HUES48 (cell line): ENCODE results near the gene UBE2I.
"Not testable (repeated sequence)": the region's sequence is repeated elsewhere in the genome, so short reads cannot be mapped to it uniquely, and the experiment has no call there.

ENCODE experiments used
- H3K27ac ChIP-seq: one replicate; pipeline ENCODE4 v1.7.0; 2013; ENCODE audit warnings: low read depth, low read length, inconsistent platforms
- H3K27me3 ChIP-seq: 2 replicates; pipeline ENCODE4 v1.6.1; 2013; ENCODE audit warnings: mild to moderate bottlenecking, low read length; ENCODE audit not compliant: control insufficient read depth, insufficient read depth
- H3K36me3 ChIP-seq: 2 replicates; pipeline ENCODE4 v1.6.1; 2013; ENCODE audit warnings: low read length; ENCODE audit not compliant: control insufficient read depth, insufficient read depth
- H3K4me1 ChIP-seq: 2 replicates; pipeline ENCODE4 v1.6.1; 2013; ENCODE audit warnings: mild to moderate bottlenecking, low read length; ENCODE audit not compliant: control insufficient read depth, insufficient read depth
- H3K4me3 ChIP-seq: 2 replicates; pipeline ENCODE4 v1.5.1; 2013; ENCODE audit warnings: mild to moderate bottlenecking, low read depth, low read length
- H3K9ac ChIP-seq: 2 replicates; pipeline ENCODE4 v1.6.1; 2013; ENCODE audit warnings: mild to moderate bottlenecking, low read depth, low read length, moderate library complexity
- H3K9me3 ChIP-seq: 2 replicates; pipeline ENCODE4 v1.6.1; 2013; ENCODE audit warnings: low read length; ENCODE audit not compliant: control insufficient read depth, insufficient read depth

The UBE2I gene

DNA sequence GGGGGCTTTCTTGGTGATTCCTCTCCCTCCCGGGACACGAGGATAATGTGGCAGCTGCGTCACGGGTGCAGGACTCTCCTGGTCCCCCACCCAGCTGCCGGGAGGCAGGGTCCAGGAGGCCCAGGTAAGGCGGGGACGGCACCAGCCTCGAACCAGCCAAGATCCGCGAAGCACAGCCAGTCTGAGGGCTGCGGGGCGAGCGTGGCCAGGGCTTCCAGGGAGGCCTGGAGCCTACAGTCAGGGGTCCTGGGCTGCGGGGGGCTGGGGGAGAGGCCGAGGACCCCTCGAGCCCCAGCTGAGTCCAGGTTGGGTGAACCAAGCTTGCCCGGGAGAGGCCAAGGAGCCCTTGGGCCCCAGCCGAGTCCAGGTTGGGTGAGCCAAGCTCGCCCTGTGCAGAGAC, 43.6 kb upstream of the UBE2I start:
- Histone ChIP-seq H3K9ac (no peak overlapping the region), H3K4me3 (no peak overlapping the region), H3K36me3 (no peaks in the 10 kb centered on the region), H3K27me3 (peaks cover 7% of the 10 kb centered on the region; the same call in 1 of the 2 replicates), H3K27ac (no peak overlapping the region), H3K9me3 (no peaks in the 10 kb centered on the region), H3K4me1 (no peaks in the 10 kb centered on the region)

DNA sequence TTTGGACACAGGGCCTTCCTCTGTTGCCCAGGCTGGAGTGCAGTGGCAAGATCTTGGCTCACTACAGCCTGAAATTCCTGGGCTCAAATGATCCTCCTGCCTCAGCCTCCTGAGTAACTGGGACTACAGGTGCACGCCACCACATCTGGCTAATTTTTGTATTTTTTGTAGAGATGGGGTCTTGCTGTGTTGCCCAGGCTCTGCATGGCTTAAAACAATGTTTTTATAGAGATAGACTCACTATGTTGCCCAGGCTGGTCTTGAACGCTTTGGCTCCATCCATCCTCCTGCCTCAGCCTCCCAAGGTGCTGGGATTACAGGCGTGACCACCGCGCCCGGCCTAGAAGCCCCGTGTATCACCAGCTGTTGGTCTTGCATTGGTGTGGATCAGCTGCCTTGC, 40.0 kb upstream of the UBE2I start:
- H3K9ac ChIP-seq: not testable (repeated sequence)

DNA sequence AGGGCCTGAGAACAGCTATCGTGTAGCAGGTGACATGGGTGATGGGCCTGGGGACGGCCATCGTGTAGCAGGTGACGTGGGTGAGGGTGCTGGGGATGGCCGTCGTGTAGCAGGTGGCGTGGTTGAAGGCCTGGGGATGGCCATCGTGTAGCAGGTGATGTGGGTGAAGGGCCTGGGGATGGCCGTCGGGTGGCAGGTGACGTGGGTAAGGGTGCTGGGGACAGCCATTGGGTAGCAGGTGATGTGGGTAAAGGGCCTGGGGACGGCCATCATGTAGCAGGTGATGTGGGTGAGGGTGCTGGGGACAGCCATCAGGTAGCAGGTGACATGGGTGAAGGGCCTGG, 38.1 kb upstream of the UBE2I start:
- Histone ChIP-seq H3K27me3 (no peaks in the 10 kb centered on the region), H3K36me3 (no peaks in the 10 kb centered on the region), H3K9ac (no peak overlapping the region), H3K4me3 (no peak overlapping the region), H3K4me1 (no peaks in the 10 kb centered on the region), H3K27ac (no peak overlapping the region), H3K9me3 (no peaks in the 10 kb centered on the region)

More for the DNA sequence above, 40.0 kb upstream of the UBE2I start:
- H3K9me3 ChIP-seq, H3K36me3 ChIP-seq, H3K27ac ChIP-seq, H3K4me1 ChIP-seq, H3K27me3 ChIP-seq, H3K4me3 ChIP-seq: not testable (repeated sequence)

DNA sequence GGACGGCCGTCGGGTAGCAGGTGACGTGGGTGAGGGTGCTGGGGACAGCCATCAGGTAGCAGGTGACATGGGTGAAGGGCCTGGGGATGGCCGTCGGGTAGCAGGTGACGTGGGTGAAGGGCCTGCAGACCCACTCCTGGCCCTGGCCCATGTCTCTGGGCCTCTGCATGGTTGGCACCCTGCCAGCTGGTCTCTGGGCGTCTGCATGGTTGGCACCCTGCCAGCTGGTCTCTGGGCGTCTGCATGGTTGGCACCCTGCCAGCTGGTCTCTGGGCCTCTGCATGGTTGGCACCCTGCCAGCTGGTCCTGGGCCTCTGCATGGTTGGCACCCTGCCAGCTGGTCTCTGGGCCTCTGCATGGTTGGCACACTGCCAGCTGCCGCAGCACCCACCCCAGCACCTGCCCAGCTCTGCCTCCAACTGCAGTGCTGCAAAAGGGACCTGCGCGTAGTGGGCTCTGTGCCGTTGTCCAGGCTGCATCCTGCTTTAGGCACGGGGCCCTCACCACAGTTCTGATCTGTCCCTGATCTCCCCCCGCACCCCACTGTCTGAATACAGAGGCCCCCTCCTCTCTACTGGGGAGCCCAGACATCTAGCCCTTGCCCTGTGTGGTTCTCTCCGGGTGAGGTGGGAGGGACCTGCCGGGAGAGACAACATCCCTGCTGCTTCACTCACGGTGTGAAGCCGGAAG, 37.6 kb upstream of the UBE2I start:
- H3K36me3 ChIP-seq, H3K27ac ChIP-seq, H3K9me3 ChIP-seq, H3K27me3 ChIP-seq, H3K4me1 ChIP-seq, H3K9ac ChIP-seq, H3K4me3 ChIP-seq: not testable (repeated sequence)

DNA sequence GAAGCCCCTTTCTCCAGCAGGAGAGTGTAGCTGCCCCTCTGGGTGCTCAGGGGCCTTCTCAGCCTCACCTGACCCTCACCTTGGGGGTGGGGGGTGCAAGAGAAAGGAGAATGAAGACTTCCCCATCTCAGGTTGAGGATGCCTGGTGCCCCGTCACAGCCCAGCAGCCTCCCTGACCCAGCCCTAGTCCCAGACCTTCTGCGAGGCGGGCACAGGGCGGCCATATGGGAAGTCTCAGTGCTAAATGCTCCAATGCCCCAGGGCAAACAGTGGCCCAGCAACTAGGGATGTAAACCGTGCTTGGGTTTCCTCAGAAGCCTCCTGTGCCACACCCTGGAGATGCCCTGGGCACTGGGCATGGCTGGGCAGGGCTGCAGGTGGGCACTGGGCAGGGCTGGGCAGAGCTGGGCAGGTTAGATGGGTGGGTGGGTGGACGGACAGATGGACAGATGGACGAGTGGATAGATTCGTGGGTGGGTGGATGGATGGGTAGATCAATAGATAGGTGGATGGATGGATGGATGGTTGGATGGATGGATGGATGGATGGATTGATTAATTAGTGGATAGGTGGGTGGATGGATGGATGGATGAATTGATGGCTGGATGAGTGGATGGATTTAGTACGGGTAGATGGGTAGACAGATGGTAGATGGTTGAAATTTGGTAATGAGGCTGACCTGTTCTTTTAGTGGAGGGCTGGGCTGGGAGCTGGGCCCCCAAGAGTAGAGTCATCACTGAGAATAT, 36.8 kb upstream of the UBE2I start:
- no peak overlapping the region for H3K4me3 ChIP-seq
- no peaks in the 10 kb centered on the region for H3K27me3 ChIP-seq
- 0 out of 2 replicates have a peak, but pooled peaks cover under 1% of the 10 kb centered on the region for H3K4me1 ChIP-seq
- H3K9ac ChIP-seq: no peak overlapping the region
- no peaks in the 10 kb centered on the region for H3K9me3 ChIP-seq
- H3K27ac ChIP-seq: no peak overlapping the region
- no peaks in the 10 kb centered on the region for H3K36me3 ChIP-seq

DNA sequence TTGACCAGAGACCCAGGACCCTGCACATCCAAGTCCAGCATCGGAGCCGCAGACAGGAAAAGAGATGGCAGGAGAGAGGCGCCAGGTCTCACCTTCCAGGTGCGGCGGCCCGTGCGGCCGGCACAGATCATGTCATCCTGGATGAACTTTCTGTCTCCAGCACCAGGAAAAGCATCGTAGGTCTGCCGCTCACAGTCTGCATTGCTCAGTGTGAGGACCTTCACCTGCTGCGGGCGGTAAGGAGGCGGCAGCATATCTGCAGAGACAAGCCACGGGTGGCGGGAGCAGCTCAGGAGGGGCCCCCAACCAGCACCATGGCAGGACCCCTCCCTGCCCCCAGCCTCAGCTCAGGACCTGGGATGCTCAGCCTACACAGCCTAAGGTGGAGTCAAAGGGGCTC, 35.6 kb upstream of the UBE2I start:
- peaks cover 9% of the 10 kb centered on the region; the same call in 1 of the 2 replicates for H3K4me1 ChIP-seq
- H3K27me3 ChIP-seq: no peaks in the 10 kb centered on the region
- H3K9ac ChIP-seq: no peak overlapping the region
- H3K36me3 ChIP-seq: no peaks in the 10 kb centered on the region
- no peak overlapping the region for H3K4me3 ChIP-seq
- H3K9me3 ChIP-seq: no peaks in the 10 kb centered on the region
- no peak overlapping the region for H3K27ac ChIP-seq

DNA sequence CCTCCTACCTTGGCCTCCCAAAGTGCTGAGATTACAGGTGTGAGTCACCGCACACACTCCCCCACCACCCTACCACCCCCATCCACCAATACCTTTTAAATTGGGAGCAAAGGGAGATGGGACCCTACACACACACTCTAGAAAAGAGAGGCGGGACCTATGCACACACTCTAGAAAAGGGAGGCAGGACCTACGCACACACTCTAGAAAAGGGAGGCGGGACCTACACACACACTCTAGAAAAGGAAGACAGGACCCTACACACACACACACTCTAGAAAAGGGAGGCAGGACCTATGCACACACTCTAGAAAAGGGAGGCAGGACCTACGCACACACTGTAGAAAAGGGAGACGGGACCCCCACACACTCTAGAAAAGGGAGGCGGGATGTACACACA, 34.7 kb upstream of the UBE2I start:
- H3K4me1 ChIP-seq: peaks cover 11% of the 10 kb centered on the region; the same call in 1 of the 2 replicates
- no peak overlapping the region for H3K27ac ChIP-seq
- H3K4me3 ChIP-seq: no peak overlapping the region
- H3K36me3 ChIP-seq: no peaks in the 10 kb centered on the region
- H3K9me3 ChIP-seq: no peaks in the 10 kb centered on the region
- no peak overlapping the region for H3K9ac ChIP-seq
- no peaks in the 10 kb centered on the region for H3K27me3 ChIP-seq

DNA sequence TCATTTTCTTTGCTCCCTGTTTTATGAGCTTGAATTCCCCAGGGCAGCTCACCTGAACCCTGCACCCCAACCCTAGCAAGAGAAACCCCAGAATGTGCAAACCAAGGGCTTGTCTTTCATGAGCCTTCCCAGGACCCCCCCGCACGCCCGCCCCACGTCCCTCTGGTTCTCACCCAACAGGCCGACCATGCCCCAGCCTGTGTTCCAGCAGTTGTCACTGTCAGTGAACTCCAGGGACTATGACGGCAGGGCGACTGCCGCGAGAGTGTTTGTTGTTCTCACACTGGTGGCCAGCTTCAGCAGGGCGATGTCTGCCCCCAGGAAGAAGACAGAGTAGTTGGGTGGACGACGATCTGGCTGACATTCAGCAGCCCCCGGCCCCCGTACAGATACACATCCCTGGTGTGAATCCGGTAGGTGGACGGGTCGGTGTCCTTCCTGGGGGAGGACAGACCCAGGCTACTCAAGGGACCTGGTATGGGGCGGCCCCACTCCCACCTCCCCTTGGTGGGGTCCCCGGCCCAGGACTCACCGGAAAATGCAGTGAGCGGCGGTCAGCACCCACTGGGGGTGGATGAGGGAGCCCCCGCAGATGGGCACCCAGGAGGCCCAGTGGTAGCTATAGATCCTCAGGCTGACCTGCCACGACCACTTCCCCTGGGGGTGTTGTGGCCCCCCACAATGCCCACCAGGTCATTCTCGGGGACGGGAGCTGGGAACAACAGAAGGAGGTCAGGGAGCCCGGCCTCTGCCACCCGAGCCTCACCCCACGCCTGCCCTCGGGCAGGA, 33.5 kb upstream of the UBE2I start:
- Histone ChIP-seq H3K4me1 (peaks cover 11% of the 10 kb centered on the region; the same call in 1 of the 2 replicates), H3K36me3 (no peaks in the 10 kb centered on the region), H3K27me3 (no peaks in the 10 kb centered on the region), H3K4me3 (no peak overlapping the region), H3K9ac (no peak overlapping the region), H3K9me3 (no peaks in the 10 kb centered on the region), H3K27ac (no peak overlapping the region)

DNA sequence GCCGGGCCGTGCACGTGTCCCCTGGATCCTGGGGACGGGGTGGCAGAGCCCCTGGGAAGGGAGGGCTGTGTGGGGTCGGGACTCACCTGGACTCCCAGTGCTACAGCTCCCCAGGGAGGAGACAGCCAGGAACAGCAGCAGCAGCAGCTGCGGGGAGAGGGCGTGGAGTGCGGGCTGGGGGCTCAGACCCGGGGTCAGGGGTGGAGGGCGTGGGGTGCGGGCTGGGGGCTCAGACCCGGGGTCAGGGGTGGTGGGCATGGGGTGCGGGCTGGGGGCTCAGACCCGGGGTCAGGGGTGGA, 32.9 kb upstream of the UBE2I start:
- H3K27ac ChIP-seq: no peak overlapping the region
- H3K27me3 ChIP-seq: no peaks in the 10 kb centered on the region
- no peak overlapping the region for H3K9ac ChIP-seq
- H3K4me3 ChIP-seq: no peak overlapping the region
- H3K36me3 ChIP-seq: no peaks in the 10 kb centered on the region
- H3K4me1 ChIP-seq: peaks cover 11% of the 10 kb centered on the region; the same call in 1 of the 2 replicates
- H3K9me3 ChIP-seq: no peaks in the 10 kb centered on the region

DNA sequence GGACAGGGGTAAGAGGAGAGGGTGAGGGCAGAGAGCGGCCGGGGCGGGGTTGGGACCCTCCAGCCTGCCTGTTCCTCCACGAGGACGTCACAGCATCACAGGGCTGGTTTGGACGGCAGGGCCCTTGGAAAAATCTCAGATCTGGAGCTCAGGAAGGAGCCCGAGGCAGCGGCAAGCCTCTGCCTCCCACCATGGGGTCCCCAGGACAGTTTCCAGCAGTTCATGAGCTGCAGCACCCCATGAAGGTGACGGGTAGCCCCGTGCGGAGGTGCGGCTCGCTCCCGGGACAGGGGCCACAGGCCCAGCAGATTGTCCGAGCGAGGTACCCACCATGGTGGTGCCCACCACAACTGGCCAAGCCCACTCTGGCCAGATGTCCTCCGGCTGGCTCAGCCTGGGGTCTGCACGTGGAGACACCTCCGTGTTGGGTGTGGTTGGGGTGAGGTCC, 32.3 kb upstream of the UBE2I start:
- H3K27me3 ChIP-seq: no peaks in the 10 kb centered on the region
- H3K4me3 ChIP-seq: no peak overlapping the region
- peaks cover 11% of the 10 kb centered on the region; the same call in 1 of the 2 replicates for H3K4me1 ChIP-seq

More for the DNA sequence above, 32.3 kb upstream of the UBE2I start:
- H3K9ac ChIP-seq: no peak overlapping the region
- no peak overlapping the region for H3K27ac ChIP-seq
- no peaks in the 10 kb centered on the region for H3K9me3 ChIP-seq
- no peaks in the 10 kb centered on the region for H3K36me3 ChIP-seq
